HepG2 (cell line): Measurements from ENCODE around the gene RNF168. TPM values are rescaled to one million over a fixed set of nuclear protein-coding genes. Genes with fewer than 3 reads are reported as not detected.

Experiments
- ATAC-seq: fragments of 200-7000 bp; cut with Tn5 transposase; 3 replicates; pipeline ENCODE4 v1.9.1; 2020; ENCODE audit warnings: mild to moderate bottlenecking, moderate library complexity
- BruUV-seq: library from RNA; stranded (reverse); fragments of 400-500 nt; replicated peaks from 2 replicates; lab custom pipeline; 2021; lab: Mats Ljungman, UMichigan
- CTCF ChIA-PET: fragments of 300-600 bp; formaldehyde crosslinking; extraction: SDS; loops from one replicate; lab custom pipeline; 2021; ENCODE audit warnings: low total read pairs, inconsistent platforms, low intra/inter-chr PET ratio; lab: Yijun Ruan, JAX
- POLR2A ChIA-PET: fragments of 350-600 bp; sonication (Branson Sonifier 250); formaldehyde crosslinking; loops from one replicate; lab custom pipeline; 2020; ENCODE audit warnings: antibody characterized with exemption, inconsistent platforms; lab: Yijun Ruan, JAX
- DNase-seq: peaks from one replicate; pipeline ENCODE4 v3.0.0-alpha.2; 2015; ENCODE audit warnings: low spot score
- FAIRE-seq: peaks from 3 replicates; lab custom pipeline; 2011; peaks lifted over from hg19 to GRCh38; lab: Jason Lieb, UNC
- H2AFZ ChIP-seq: one replicate; pipeline ENCODE4 v1.6.1; 2011; ENCODE audit warnings: low read length, inconsistent platforms
- H3K27ac ChIP-seq: fragments of 300-600 bp; 3 replicates; pipeline ENCODE4 v1.8.0; 2011; ENCODE audit warnings: mixed run types, mild to moderate bottlenecking, mixed read lengths, low read length, inconsistent platforms; ENCODE audit not compliant: insufficient read depth; ENCODE audit errors: extremely low read length
- H3K27me3 ChIP-seq, 2 experiments: fragments of 200-600 bp in 1 of 2; 2 replicates in 1 of 2; 3 replicates in 1 of 2; pipeline versions ENCODE4 v1.6.0 to v1.8.0; 2011; ENCODE audit warnings: low read length in 2 of 2, mild to moderate bottlenecking in 2 of 2, moderate library complexity in 2 of 2, inconsistent platforms in 1 of 2; ENCODE audit not compliant: insufficient read depth in 2 of 2, control insufficient read depth in 1 of 2
- H3K36me3 ChIP-seq, 2 experiments: fragments of 200-600 bp in 1 of 2; replicated peaks in 1 of 2; 2 replicates in 1 of 2; 3 replicates in 1 of 2; pipeline versions ENCODE4 v1.5.1 to v1.8.0; 2011; ENCODE audit warnings: low read length in 2 of 2, inconsistent platforms in 1 of 2; ENCODE audit not compliant: insufficient read depth in 2 of 2, control insufficient read depth in 1 of 2
- H3K4me1 ChIP-seq: 2 replicates; pipeline ENCODE4 v1.5.1; 2012; ENCODE audit warnings: low read length, inconsistent platforms; ENCODE audit not compliant: insufficient read depth
- H3K4me2 ChIP-seq: 2 replicates; pipeline ENCODE4 v1.6.0; 2011; ENCODE audit warnings: low read depth, low read length, inconsistent platforms
- H3K4me3 ChIP-seq, 3 experiments: fragments of 200-600 bp in 1 of 3; sonication (generic), shearing (Covaris generic) in 1 of 3; replicated peaks in 1 of 3; 2 replicates each; pipeline ENCODE4 v1.5.1; 2011 to 2016; ENCODE audit warnings: low read length in 3 of 3, inconsistent platforms in 2 of 3, low read depth in 2 of 3, mild to moderate bottlenecking in 2 of 3, control low read depth in 1 of 3, mixed read lengths in 1 of 3; ENCODE audit not compliant: insufficient read depth in 1 of 3
- H3K79me2 ChIP-seq: one replicate; pipeline ENCODE4 v1.6.1; 2011; ENCODE audit warnings: low read length, inconsistent platforms; ENCODE audit not compliant: insufficient read depth
- H3K9ac ChIP-seq: 2 replicates; pipeline ENCODE4 v1.6.0; 2011; ENCODE audit warnings: mild to moderate bottlenecking, low read depth, low read length, inconsistent platforms; ENCODE audit not compliant: insufficient read depth
- H3K9me3 ChIP-seq: 2 replicates; pipeline ENCODE4 v1.5.1; 2012; ENCODE audit warnings: mild to moderate bottlenecking, low read length
- H4K20me1 ChIP-seq: 2 replicates; pipeline ENCODE4 v1.6.0; 2011; ENCODE audit warnings: inconsistent platforms, mild to moderate bottlenecking, low read length, moderate library complexity; ENCODE audit not compliant: insufficient read depth
- FOXJ3 ChIP-seq: sonication (generic); formaldehyde crosslinking; IDR thresholded peaks from 2 replicates; pipeline ENCODE4 v1.4.0; 2020; ENCODE audit warnings: missing genetic modification reagents, mild to moderate bottlenecking, borderline replicate concordance
- GATAD2A ChIP-seq: IDR thresholded peaks from 2 replicates; pipeline ENCODE4 v1.6.1; 2016
- GLI4 ChIP-seq: sonication (generic); formaldehyde crosslinking; IDR thresholded peaks from 2 replicates; pipeline ENCODE4 v1.5.1; 2020; ENCODE audit warnings: missing genetic modification reagents, mild to moderate bottlenecking, moderate library complexity, borderline replicate concordance
- HIC2 ChIP-seq: sonication (generic); formaldehyde crosslinking; IDR thresholded peaks from 2 replicates; pipeline ENCODE4 v1.9.0; 2022; ENCODE audit warnings: low read depth, missing genetic modification reagents
- HOXA9 ChIP-seq: sonication (generic); formaldehyde crosslinking; IDR thresholded peaks from 2 replicates; pipeline ENCODE4 v1.8.1; 2022; ENCODE audit warnings: missing genetic modification reagents, mild to moderate bottlenecking, moderate library complexity, borderline replicate concordance
- MATR3 ChIP-seq: sonication (generic); formaldehyde crosslinking; IDR thresholded peaks from 2 replicates; pipeline ENCODE4 v1.4.0; 2020; ENCODE audit warnings: missing genetic modification reagents
- SMAD9 ChIP-seq: sonication (generic); formaldehyde crosslinking; IDR thresholded peaks from 2 replicates; pipeline ENCODE4 v1.5.1; 2020; ENCODE audit warnings: mild to moderate bottlenecking, missing genetic modification reagents
- TOE1 ChIP-seq: sonication (generic); formaldehyde crosslinking; IDR thresholded peaks from 2 replicates; pipeline ENCODE4 v1.4.0; 2020; ENCODE audit warnings: mild to moderate bottlenecking, missing genetic modification reagents
- TOPORS ChIP-seq: sonication (generic); formaldehyde crosslinking; IDR thresholded peaks from 2 replicates; pipeline ENCODE4 v1.8.0; 2023; ENCODE audit warnings: mild to moderate bottlenecking, missing genetic modification reagents
- ZFP36L1 ChIP-seq: sonication (generic); formaldehyde crosslinking; IDR thresholded peaks from 2 replicates; pipeline ENCODE4 v1.8.0; 2022; ENCODE audit warnings: mild to moderate bottlenecking, missing genetic modification reagents, moderate library complexity
- ZFP82 ChIP-seq: sonication (generic); formaldehyde crosslinking; IDR thresholded peaks from 2 replicates; pipeline ENCODE4 v1.5.1; 2020; ENCODE audit warnings: mild to moderate bottlenecking, missing genetic modification reagents, borderline replicate concordance
- ZNF646 ChIP-seq: sonication (generic); formaldehyde crosslinking; IDR thresholded peaks from 2 replicates; pipeline ENCODE4 v1.9.0; 2021; ENCODE audit warnings: mild to moderate bottlenecking, missing genetic modification reagents
- ZNF670 ChIP-seq: sonication (generic); formaldehyde crosslinking; IDR thresholded peaks from 2 replicates; pipeline ENCODE4 v1.8.0; 2022; ENCODE audit warnings: mild to moderate bottlenecking, missing genetic modification reagents, borderline replicate concordance
- ZNF747 ChIP-seq: sonication (generic); formaldehyde crosslinking; IDR thresholded peaks from 2 replicates; pipeline ENCODE4 v1.8.1; 2023; ENCODE audit warnings: missing genetic modification reagents, mild to moderate bottlenecking, borderline replicate concordance
- ZNF850 ChIP-seq: sonication (generic); formaldehyde crosslinking; conservative IDR thresholded peaks from 2 replicates; pipeline ENCODE4 v1.9.0; 2021; ENCODE audit warnings: mild to moderate bottlenecking, missing genetic modification reagents
- WGBS: methylation state at CpG from one replicate; pipeline ENCODE4 v1.1.6; 2017; ENCODE audit warnings: low lambda C conversion rate; 5-methylcytosine and 5-hydroxymethylcytosine counted together
- in situ Hi-C: cut with HindIII; loops from 2 replicates; pipeline ENCODE4 v1.10.0; 2017; ENCODE audit warnings: low pct_unique_long_range_greater_than_20kb; ENCODE audit not compliant: extremely low pct_ligation_motif_present
- intact Hi-C: fragments of 100-400 bp; cut with micrococcal nuclease; formaldehyde crosslinking; loops from one replicate; pipeline ENCODE4 v1.10.0; 2022; ENCODE audit not compliant: unreplicated experiment
- polyA plus RNA-seq, 8 experiments: library from polyadenylated mRNA; depleted of rRNA in 3 of 8; stranded (reverse) in 7 of 8; unstranded in 1 of 8; fragments of >200 nt; fragmentation: Illumina TruSeq in 4 of 8; extraction: Trizol in 4 of 8; gene quantifications; 2 replicates each; pipeline versions ENCODE4 v1.2.1 to v1.2.3, GENCODE V29; 2011 to 2016; ENCODE audit warnings: low read depth in 4 of 8, missing spikeins in 1 of 8, mixed read lengths in 1 of 8; ENCODE audit not compliant: insufficient read depth in 1 of 8
- total RNA-seq, 5 experiments: library from RNA; depleted of rRNA; stranded (reverse); fragments of >200 nt; fragmentation: Illumina TruSeq; extraction: Trizol; gene quantifications; 2 replicates each; pipeline ENCODE4 v1.2.3, GENCODE V29; 2016; ENCODE audit warnings: low read depth in 1 of 5

Gene RNF168
- total and polyA plus RNA-seq, 2 of the 13 experiments (the other 11 are each of a cell fraction or from before 2014, with no cell fraction given), result 3.7 to 22.9 TPM

GRCh38 chr3:196463804-196464203 lies 39.8 kb downstream of the RNF168 start:
- Histone ChIP-seq H2AFZ (no peak overlapping the region), H3K36me3 (no peaks in the 10 kb centered on the region), H3K9me3 (no peaks in the 10 kb centered on the region), H3K9ac (no peak overlapping the region), H3K79me2 (no peaks in the 10 kb centered on the region), H3K27me3 (no peaks in the 10 kb centered on the region), H3K4me1 (no peaks in the 10 kb centered on the region), H3K4me3 (no peak overlapping the region), H3K27ac (no peak overlapping the region), H4K20me1 (no peaks in the 10 kb centered on the region), H3K4me2 (no peak overlapping the region)
- DNase-seq, result no peak
- no peak for FAIRE-seq
- no peak for ATAC-seq
- POLR2A ChIA-PET, result no interaction called here
- WGBS, result 100% methylated on average over 3 of the region's 3 CpGs
- in situ Hi-C loops (no loop called here), intact Hi-C loops (no loop called here)
- CTCF ChIA-PET, result no interaction called here
- BruUV-seq, result no TSS peak
- TF ChIP-seq ZNF850 (CRISPR knock-in tag) (no peak), GLI4 (CRISPR knock-in tag) (no peak), HOXA9 (CRISPR knock-in tag) (no peak), GATAD2A (CRISPR knock-in tag) (no peak), TOE1 (CRISPR knock-in tag) (no peak), TOPORS (no peak), ZNF646 (CRISPR knock-in tag) (no peak), SMAD9 (CRISPR knock-in tag) (no peak), FOXJ3 (no peak), ZFP82 (CRISPR knock-in tag) (no peak), ZNF747 (CRISPR knock-in tag) (no peak), ZFP36L1 (no peak), MATR3 (CRISPR knock-in tag) (no peak), HIC2 (CRISPR knock-in tag) (no peak), ZNF670 (CRISPR knock-in tag) (no peak)
